ENCODE results near the gene RYR1.
"Not testable (repeated sequence)": the region's sequence is repeated elsewhere in the genome, so short reads cannot be mapped to it uniquely, and the experiment has no call there.

RYR1 gene

DNA sequence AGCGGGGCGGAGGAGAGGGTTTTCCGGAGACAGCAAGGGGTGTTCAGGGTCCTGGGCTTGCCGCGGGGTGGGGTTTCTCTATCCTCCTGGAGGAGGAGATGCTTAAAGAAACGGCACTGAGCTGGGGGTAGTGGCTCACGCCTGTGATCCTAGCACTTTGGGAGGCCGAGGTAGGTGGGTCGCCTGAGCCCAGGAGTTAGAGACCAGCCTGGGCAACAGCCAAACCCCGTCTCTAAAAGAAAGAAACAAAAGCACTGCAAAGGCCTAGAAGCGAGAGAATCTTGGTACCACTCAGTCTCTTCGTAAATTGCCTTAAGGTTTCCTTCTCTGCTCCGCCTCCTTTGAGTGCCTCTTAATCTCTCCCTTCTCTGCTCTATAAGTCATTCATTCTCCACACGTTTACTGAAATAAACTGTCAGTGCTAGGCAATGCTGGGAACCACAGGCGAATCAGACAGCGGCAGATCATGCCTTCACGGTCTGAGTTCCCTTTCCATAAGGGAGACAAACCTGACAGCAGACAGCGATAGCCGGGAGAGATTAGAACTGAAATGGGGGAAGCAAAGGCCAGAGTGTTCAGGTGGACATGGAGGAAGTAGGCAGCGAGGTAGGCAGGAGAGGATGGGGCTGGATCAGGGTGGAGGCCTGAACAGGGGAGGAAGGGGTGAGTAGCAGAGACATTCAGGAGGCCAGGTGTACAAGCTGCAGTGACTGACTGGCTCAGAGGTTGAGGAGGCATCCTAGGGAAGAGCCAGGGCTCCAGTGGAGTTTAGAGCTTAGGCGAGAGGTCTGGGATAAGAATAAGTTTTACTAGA, 186.1 kb downstream of the RYR1 start:
- Histone ChIP-seq H3K4me3 (ENCODE audit: low read depth, low read length) (peak overlapping the region; percentile 82), H3K27ac (peak overlapping the region; percentile 79), H3K9me3 (ENCODE audit: severe bottlenecking) (no peaks in the 10 kb centered on the region), H3K27me3 (ENCODE audit: insufficient read depth, low read depth, severe bottlenecking) (no peaks in the 10 kb centered on the region), H3K36me3 (peaks cover 40% of the 10 kb centered on the region)
- TF ChIP-seq, protein P1, sequence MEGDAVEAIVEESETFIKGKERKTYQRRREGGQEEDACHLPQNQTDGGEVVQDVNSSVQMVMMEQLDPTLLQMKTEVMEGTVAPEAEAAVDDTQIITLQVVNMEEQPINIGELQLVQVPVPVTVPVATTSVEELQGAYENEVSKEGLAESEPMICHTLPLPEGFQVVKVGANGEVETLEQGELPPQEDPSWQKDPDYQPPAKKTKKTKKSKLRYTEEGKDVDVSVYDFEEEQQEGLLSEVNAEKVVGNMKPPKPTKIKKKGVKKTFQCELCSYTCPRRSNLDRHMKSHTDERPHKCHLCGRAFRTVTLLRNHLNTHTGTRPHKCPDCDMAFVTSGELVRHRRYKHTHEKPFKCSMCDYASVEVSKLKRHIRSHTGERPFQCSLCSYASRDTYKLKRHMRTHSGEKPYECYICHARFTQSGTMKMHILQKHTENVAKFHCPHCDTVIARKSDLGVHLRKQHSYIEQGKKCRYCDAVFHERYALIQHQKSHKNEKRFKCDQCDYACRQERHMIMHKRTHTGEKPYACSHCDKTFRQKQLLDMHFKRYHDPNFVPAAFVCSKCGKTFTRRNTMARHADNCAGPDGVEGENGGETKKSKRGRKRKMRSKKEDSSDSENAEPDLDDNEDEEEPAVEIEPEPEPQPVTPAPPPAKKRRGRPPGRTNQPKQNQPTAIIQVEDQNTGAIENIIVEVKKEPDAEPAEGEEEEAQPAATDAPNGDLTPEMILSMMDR (IDR thresholded peaks at IDR 0.05; ENCODE audit: low read depth, low read length) = no peak
- DNase-seq = no peak

DNA sequence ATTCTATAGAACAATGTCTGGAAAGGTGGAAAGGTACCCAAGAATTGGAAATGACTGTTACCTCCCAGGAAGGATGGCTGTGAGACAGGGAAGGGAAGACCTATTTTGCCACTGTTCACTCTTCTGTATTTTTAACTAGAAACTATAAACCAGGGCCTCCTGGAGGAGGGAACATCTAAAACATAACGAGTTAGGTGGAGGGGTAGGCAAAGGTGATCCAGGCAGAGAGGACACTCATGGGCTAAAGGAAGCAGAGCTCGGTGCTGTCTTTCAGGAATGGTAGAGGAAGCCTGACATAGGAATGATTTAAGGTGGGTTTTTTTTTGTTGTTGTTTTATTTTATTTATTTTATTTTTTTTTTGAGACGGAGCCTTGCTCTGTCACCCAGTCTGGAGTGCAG, 191.3 kb downstream of the RYR1 start:
- no peak overlapping the region for H3K4me3 ChIP-seq (ENCODE audit: low read depth, low read length)
- H3K27ac ChIP-seq = no peak overlapping the region
- TF ChIP-seq, protein P1 (IDR thresholded peaks at IDR 0.05; ENCODE audit: low read depth, low read length) = no peak
- H3K36me3 ChIP-seq = peaks cover 89% of the 10 kb centered on the region
- H3K27me3 ChIP-seq (ENCODE audit: insufficient read depth, low read depth, severe bottlenecking) = no peaks in the 10 kb centered on the region
- no peaks in the 10 kb centered on the region for H3K9me3 ChIP-seq (ENCODE audit: severe bottlenecking)
- DNase-seq = no peak

DNA sequence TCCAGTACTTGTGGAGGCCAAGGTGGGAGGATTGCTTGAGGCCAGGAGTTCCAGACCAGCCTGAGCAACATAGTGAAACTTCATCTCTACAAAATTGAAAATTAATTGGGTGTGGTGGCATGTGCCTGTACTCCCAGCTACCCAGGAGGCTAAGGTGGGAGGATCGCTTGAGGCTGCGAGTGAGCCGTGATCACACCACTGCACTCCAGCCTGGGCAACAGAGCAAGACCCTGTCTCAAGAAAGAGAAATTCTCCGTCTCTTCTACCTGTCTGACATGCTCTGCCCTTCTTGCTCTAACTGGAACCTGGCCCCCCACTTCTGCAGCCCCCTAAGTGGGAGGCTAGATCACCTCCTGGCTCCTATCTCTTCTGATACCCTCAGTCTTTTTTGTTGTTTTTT, 192.9 kb downstream of the RYR1 start:
- no peaks in the 10 kb centered on the region for H3K9me3 ChIP-seq (ENCODE audit: severe bottlenecking)
- no peaks in the 10 kb centered on the region for H3K27me3 ChIP-seq (ENCODE audit: insufficient read depth, low read depth, severe bottlenecking)
- DNase-seq = no peak
- H3K27ac ChIP-seq = no peak overlapping the region
- TF ChIP-seq, protein P1 (IDR thresholded peaks at IDR 0.05; ENCODE audit: low read depth, low read length) = no peak
- peaks cover 84% of the 10 kb centered on the region for H3K36me3 ChIP-seq
- H3K4me3 ChIP-seq (ENCODE audit: low read depth, low read length) = no peak overlapping the region

DNA sequence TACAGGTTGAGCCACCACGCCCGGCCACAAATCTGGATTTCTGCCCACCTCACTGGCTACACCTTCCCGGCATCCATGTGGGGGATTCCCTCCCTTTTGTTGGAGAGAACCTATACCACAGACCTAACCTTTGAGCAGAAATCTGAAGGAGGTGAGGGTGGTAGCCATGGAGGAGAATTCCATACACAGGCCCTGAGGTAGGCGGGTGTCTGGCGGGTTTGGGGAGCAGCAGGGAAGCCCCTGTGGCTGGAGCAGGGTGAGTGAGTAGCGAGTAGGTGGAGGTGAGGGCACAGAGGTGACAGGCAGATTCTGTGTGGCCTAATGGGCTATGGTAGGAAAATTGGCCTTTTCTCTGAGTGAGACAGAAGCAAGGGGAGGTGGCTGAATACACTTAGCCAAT, 196.1 kb downstream of the RYR1 start:
- Histone ChIP-seq H3K27ac (peak overlapping the region; percentile 21; the same call in 1 of the 2 replicates), H3K4me3 (ENCODE audit: low read depth, low read length) (no peak overlapping the region), H3K36me3 (peaks cover 72% of the 10 kb centered on the region), H3K27me3 (ENCODE audit: insufficient read depth, low read depth, severe bottlenecking) (no peaks in the 10 kb centered on the region), H3K9me3 (ENCODE audit: severe bottlenecking) (no peaks in the 10 kb centered on the region)
- DNase-seq = no peak
- TF ChIP-seq, protein P1 (IDR thresholded peaks at IDR 0.05; ENCODE audit: low read depth, low read length) = no peak

DNA sequence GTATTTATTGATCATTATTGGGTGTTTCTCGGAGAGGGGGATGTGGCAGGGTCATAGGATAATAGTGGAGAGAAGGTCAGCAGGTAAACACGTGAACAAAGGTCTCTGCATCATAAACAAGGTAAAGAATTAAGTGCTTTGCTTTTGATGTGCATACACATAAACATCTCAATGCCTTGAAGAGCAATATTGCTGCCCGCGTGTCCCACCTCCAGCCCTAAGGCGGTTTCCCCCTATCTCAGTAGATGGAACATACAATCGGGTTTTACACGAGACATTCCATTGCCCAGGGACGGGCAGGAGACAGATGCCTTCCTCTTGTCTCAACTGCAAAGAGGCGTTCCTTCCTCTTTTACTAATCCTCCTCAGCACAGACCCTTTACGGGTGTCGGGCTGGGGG, 197.8 kb downstream of the RYR1 start:
- Histone ChIP-seq H3K36me3 (peaks cover 72% of the 10 kb centered on the region), H3K27ac (peak overlapping the region; percentile 53)
- H3K9me3 ChIP-seq (ENCODE audit: severe bottlenecking); H3K27me3 ChIP-seq (ENCODE audit: insufficient read depth, low read depth, severe bottlenecking); H3K4me3 ChIP-seq (ENCODE audit: low read depth, low read length); DNase-seq: not testable (repeated sequence)

DNA sequence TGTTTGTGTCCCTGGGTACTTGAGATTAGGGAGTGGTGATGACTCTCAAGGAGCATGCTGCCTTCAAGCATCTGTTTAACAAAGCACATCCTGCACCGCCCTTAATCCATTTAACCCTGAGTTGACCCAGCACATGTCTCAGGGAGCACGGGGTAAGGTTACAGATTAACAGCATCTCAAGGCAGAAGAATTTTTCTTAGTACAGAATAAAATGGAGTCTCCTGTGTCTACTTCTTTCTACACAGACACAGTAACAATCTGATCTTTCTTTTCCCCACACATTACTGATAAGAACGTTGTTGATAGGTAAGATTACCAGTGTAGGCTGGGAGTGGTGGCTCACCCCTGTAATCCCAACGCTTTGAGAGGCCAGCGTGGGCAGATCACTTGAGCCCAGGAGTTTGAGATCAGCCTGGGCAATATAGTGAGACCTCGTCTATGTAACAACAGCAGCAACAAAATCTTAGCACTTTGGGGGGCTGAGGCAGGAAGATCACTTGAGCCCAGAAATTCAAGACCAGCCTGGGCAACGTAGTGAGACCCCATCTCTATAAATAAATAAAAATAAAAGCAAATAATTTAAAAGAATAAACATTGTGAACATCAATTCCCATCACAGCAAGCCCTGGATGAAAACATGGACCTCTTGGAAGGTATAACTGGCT, 198.5 kb downstream of the RYR1 start:
- not testable (repeated sequence) for H3K27me3 ChIP-seq (ENCODE audit: insufficient read depth, low read depth, severe bottlenecking); H3K4me3 ChIP-seq (ENCODE audit: low read depth, low read length); H3K9me3 ChIP-seq (ENCODE audit: severe bottlenecking)
- peak; percentile 73 for DNase-seq
- Histone ChIP-seq H3K36me3 (peaks cover 69% of the 10 kb centered on the region), H3K27ac (peak overlapping the region; percentile 53)
